ENCODE results near the gene TFF2.

TFF2 gene

GRCh38 chr21:42320791-42321190 lies 30.0 kb downstream of the TFF2 start:
- no peak for DNase-seq (ENCODE audit: low read depth)

GRCh38 chr21:42319851-42320572 lies 30.8 kb downstream of the TFF2 start:
- DNase-seq (ENCODE audit: low read depth): no peak

GRCh38 chr21:42319376-42319775 lies 31.4 kb downstream of the TFF2 start:
- DNase-seq (ENCODE audit: low read depth): no peak

GRCh38 chr21:42317826-42318746 lies 32.7 kb downstream of the TFF2 start:
- no peak for DNase-seq (ENCODE audit: low read depth)

- DNase-seq (ENCODE audit: low read depth): no peak
Observed at GRCh38 chr21:42317341-42317741, 33.5 kb downstream of the TFF2 start.

- DNase-seq (ENCODE audit: low read depth): no peak
Observed at GRCh38 chr21:42316891-42317290, 33.9 kb downstream of the TFF2 start.

GRCh38 chr21:42315296-42315891 lies 35.4 kb downstream of the TFF2 start, which contains the start of gene TFF3:
Gene TFF3, minus strand, starts transcription at chr21:42315409. Its CDS starts 35 bp downstream, at chr21:42315374.
- no peak for DNase-seq (ENCODE audit: low read depth)

GRCh38 chr21:42314616-42315295 lies 36.0 kb downstream of the TFF2 start:
- DNase-seq (ENCODE audit: low read depth): no peak

- DNase-seq (ENCODE audit: low read depth): no peak
Observed at GRCh38 chr21:42313501-42313969, 37.3 kb downstream of the TFF2 start.

- no peak for DNase-seq (ENCODE audit: low read depth)
Observed at GRCh38 chr21:42312626-42313104, 38.1 kb downstream of the TFF2 start.

GRCh38 chr21:42311816-42312625 lies 38.8 kb downstream of the TFF2 start:
- DNase-seq (ENCODE audit: low read depth): no peak

GRCh38 chr21:42311160-42311559 lies 39.6 kb downstream of the TFF2 start:
- no peak for DNase-seq (ENCODE audit: low read depth)

GRCh38 chr21:42310411-42311001 lies 40.3 kb downstream of the TFF2 start:
- no peak for DNase-seq (ENCODE audit: low read depth)

- no peak for DNase-seq (ENCODE audit: low read depth)
Observed at GRCh38 chr21:42309753-42310213, 41.0 kb downstream of the TFF2 start.

- no peak for DNase-seq (ENCODE audit: low read depth)
Observed at GRCh38 chr21:42308914-42309752, 41.7 kb downstream of the TFF2 start.

GRCh38 chr21:42308161-42308913 lies 42.5 kb downstream of the TFF2 start:
- DNase-seq (ENCODE audit: low read depth): no peak

GRCh38 chr21:42307106-42307505 lies 43.7 kb downstream of the TFF2 start:
- DNase-seq (ENCODE audit: low read depth): no peak

- no peak for DNase-seq (ENCODE audit: low read depth)
Observed at GRCh38 chr21:42306366-42307035, 44.3 kb downstream of the TFF2 start.

Measured in HS-27A (cell line).